ENCODE measurements around the gene ALG3. TPM values are rescaled to one million over a fixed set of nuclear protein-coding genes. Genes with fewer than 3 reads are reported as not detected.
"Not testable (repeated sequence)": the region's sequence is repeated elsewhere in the genome, so short reads cannot be mapped to it uniquely, and the experiment has no call there.

The ALG3 gene
- total and polyA plus RNA-seq, 7 donors = 15.8 to 93.7 (median 36.7) TPM

- Histone ChIP-seq H3K4me1 (no peaks in the 10 kb centered on the region), H3K9me3 (no peaks in the 10 kb centered on the region), H3K27me3 (ENCODE audit: insufficient read depth in 3 of 3, low read length in 2 of 3) (peaks cover 0 to 48% (median 11%) of the 10 kb centered on the region in 3 donors), H3K4me3 (no peak overlapping the region), H3K27ac (no peak overlapping the region), H3K36me3 (ENCODE audit: insufficient read depth in 1 of 2, low read depth in 1 of 2) (no peaks in the 10 kb centered on the region)
- no peak for DNase-seq
- intact Hi-C loops (cut with DNase I) = no loop called here
- ATAC-seq = no peak
- no peak for TF ChIP-seq CTCF (IDR thresholded peaks at IDR 0.05)
- WGBS, 3 donors = 67 to 69% (median 68%) methylated on average over 12 of the region's 12 CpGs
Measured at GRCh38 chr3:184275381-184275701, 26.6 kb upstream of the ALG3 start.

- Histone ChIP-seq H3K4me1 (no peaks in the 10 kb centered on the region), H3K9me3 (no peaks in the 10 kb centered on the region), H3K4me3 (no peak overlapping the region), H3K36me3 (ENCODE audit: insufficient read depth in 1 of 2, low read depth in 1 of 2) (no peaks in the 10 kb centered on the region), H3K27ac (no peak overlapping the region), H3K27me3 (ENCODE audit: insufficient read depth in 3 of 3, low read length in 2 of 3) (peaks cover 0 to 50% (median 11%) of the 10 kb centered on the region in 3 donors)
- 43 to 51% (median 50%) methylated on average over 1 of the region's 1 CpG for WGBS, 3 donors
- TF ChIP-seq CTCF (IDR thresholded peaks at IDR 0.05) = no peak
- ATAC-seq = no peak
- no peak for DNase-seq
- intact Hi-C loops (cut with DNase I) = no loop called here
Measured at GRCh38 chr3:184272269-184272668, 23.5 kb upstream of the ALG3 start.

- intact Hi-C loops (cut with DNase I); H3K4me3 ChIP-seq; H3K4me1 ChIP-seq; ATAC-seq; DNase-seq; H3K27ac ChIP-seq; H3K9me3 ChIP-seq; H3K36me3 ChIP-seq (ENCODE audit: insufficient read depth in 1 of 2, low read depth in 1 of 2): not testable (repeated sequence)
- peaks cover 2 to 51% (median 3%) of the 10 kb centered on the region in 3 donors for H3K27me3 ChIP-seq (ENCODE audit: insufficient read depth in 3 of 3, low read length in 2 of 3)
- 74 to 93% (median 79%) methylated on average over 1 of the region's 1 CpG for WGBS, 3 donors
Measured at GRCh38 chr3:184267249-184267648, 18.5 kb upstream of the ALG3 start.

GRCh38 chr3:184262764-184263179 is 14.0 kb upstream of the ALG3 start:
- H3K4me3 ChIP-seq = peak overlapping the region; percentile 58
- DNase-seq (no peak), ATAC-seq (no peak)
- intact Hi-C loops (cut with DNase I) = no loop called here
- TF ChIP-seq CTCF (IDR thresholded peaks at IDR 0.05) = no peak
- WGBS, 3 donors = 11 to 13% (median 12%) methylated on average over 15 of the region's 15 CpGs
- H3K27ac ChIP-seq = no peak overlapping the region
- H3K9me3 ChIP-seq = no peaks in the 10 kb centered on the region
- H3K36me3 ChIP-seq (ENCODE audit: insufficient read depth in 1 of 2, low read depth in 1 of 2) = no peaks in the 10 kb centered on the region
- H3K4me1 ChIP-seq = peaks cover 18% of the 10 kb centered on the region
- peaks cover 2 to 76% (median 11%) of the 10 kb centered on the region in 3 donors for H3K27me3 ChIP-seq (ENCODE audit: insufficient read depth in 3 of 3, low read length in 2 of 3)

- intact Hi-C loops (cut with DNase I) = no loop called here
- DNase-seq (peak in 1 of 2 donors; percentile 50), ATAC-seq (peak in 2 of 4 donors; percentile 22 to 36)
- H3K4me1 ChIP-seq = peaks cover 18% of the 10 kb centered on the region
- H3K4me3 ChIP-seq = peak overlapping the region; percentile 58
- no peaks in the 10 kb centered on the region for H3K9me3 ChIP-seq
- WGBS, 3 donors = 1 to 2% (median 2%) methylated on average over 45 to 66 of the region's 66 CpGs
- TF ChIP-seq CTCF (IDR thresholded peaks at IDR 0.05) = no peak
- H3K27ac ChIP-seq = no peak overlapping the region
- peaks cover 2 to 76% (median 11%) of the 10 kb centered on the region in 3 donors for H3K27me3 ChIP-seq (ENCODE audit: insufficient read depth in 3 of 3, low read length in 2 of 3)
- H3K36me3 ChIP-seq (ENCODE audit: insufficient read depth in 1 of 2, low read depth in 1 of 2) = no peaks in the 10 kb centered on the region
Measured at GRCh38 chr3:184261854-184262763, 13.3 kb upstream of the ALG3 start.

Data from psoas muscle (tissue), 8 donors.